Progenitor cell of endocrine pancreas (in vitro differentiated cells): ENCODE data around the gene CMTR1. TPM values are rescaled to one million over a fixed set of nuclear protein-coding genes. Genes with fewer than 3 reads are reported as not detected.

Experiments
- DNase-seq: peaks from one replicate; pipeline ENCODE4 v3.0.0; 2021; ENCODE audit warnings: low spot score; ENCODE audit not compliant: unreplicated experiment
- H3K27ac Mint-ChIP-seq: 2 replicates; pipeline ENCODE4 v1.8.0; 2021; ENCODE audit warnings: mild to moderate bottlenecking, moderate library complexity, mixed read lengths
- H3K27me3 Mint-ChIP-seq: 2 replicates; pipeline ENCODE4 v1.8.0; 2021; ENCODE audit warnings: mixed read lengths
- H3K36me3 Mint-ChIP-seq: 2 replicates; pipeline ENCODE4 v1.8.0; 2022; ENCODE audit warnings: mixed read lengths; ENCODE audit not compliant: insufficient read depth
- H3K4me1 Mint-ChIP-seq: 2 replicates; pipeline ENCODE4 v1.8.0; 2021; ENCODE audit warnings: low read depth, mixed read lengths
- H3K4me3 Mint-ChIP-seq: 2 replicates; pipeline ENCODE4 v1.8.0; 2021; ENCODE audit warnings: low read depth, mild to moderate bottlenecking, moderate library complexity, mixed read lengths
- H3K9me3 Mint-ChIP-seq: 2 replicates; pipeline ENCODE4 v1.8.0; 2021; ENCODE audit warnings: low read depth, mixed read lengths
- CTCF ChIP-seq: fragments of 200-600 bp; sonication (generic); IDR thresholded peaks from one replicate; pipeline ENCODE4 v1.5.0; 2021; ENCODE audit warnings: antibody characterized with exemption, mild to moderate bottlenecking; ENCODE audit not compliant: unreplicated experiment
- total RNA-seq: library from RNA; stranded (reverse); gene quantifications from 2 replicates; pipeline ENCODE4 v1.2.1, GENCODE V29; 2021

CMTR1 gene
- total RNA-seq, 1 donor from 2014 or later: 48.0 TPM

GRCh38 chr6:37492991-37493660, 60.1 kb downstream of the CMTR1 start:
- Mint-ChIP-seq H3K27ac (no peak overlapping the region), H3K9me3 (no peaks in the 10 kb centered on the region)

GRCh38 chr6:37493661-37493995, 60.6 kb downstream of the CMTR1 start:
- H3K4me1 Mint-ChIP-seq: no peaks in the 10 kb centered on the region
- no peaks in the 10 kb centered on the region for H3K9me3 Mint-ChIP-seq
- no peaks in the 10 kb centered on the region for H3K36me3 Mint-ChIP-seq
- TF ChIP-seq CTCF: no peak
- peak overlapping the region; percentile 52 for H3K27ac Mint-ChIP-seq
- no peaks in the 10 kb centered on the region for H3K27me3 Mint-ChIP-seq
- DNase-seq: no peak
- no peak overlapping the region for H3K4me3 Mint-ChIP-seq

More at GRCh38 chr6:37492991-37493660, 60.1 kb downstream of the CMTR1 start:
- no peak for TF ChIP-seq CTCF
- no peak for DNase-seq
- no peaks in the 10 kb centered on the region for H3K4me1 Mint-ChIP-seq
- H3K36me3 Mint-ChIP-seq: no peaks in the 10 kb centered on the region
- no peaks in the 10 kb centered on the region for H3K27me3 Mint-ChIP-seq
- H3K4me3 Mint-ChIP-seq: no peak overlapping the region

- Mint-ChIP-seq H3K36me3 (no peaks in the 10 kb centered on the region), H3K27me3 (no peaks in the 10 kb centered on the region), H3K27ac (peak overlapping the region; percentile 3), H3K4me3 (no peak overlapping the region), H3K9me3 (no peaks in the 10 kb centered on the region), H3K4me1 (peaks cover 11% of the 10 kb centered on the region)
- no peak for TF ChIP-seq CTCF
- no peak for DNase-seq
Observed at GRCh38 chr6:37495244-37495934, 62.4 kb downstream of the CMTR1 start.

GRCh38 chr6:37496951-37497885, 64.2 kb downstream of the CMTR1 start:
- DNase-seq: no peak
- Mint-ChIP-seq H3K27ac (no peak overlapping the region), H3K27me3 (no peaks in the 10 kb centered on the region), H3K36me3 (no peaks in the 10 kb centered on the region), H3K4me3 (peak overlapping the region; percentile 38), H3K4me1 (peaks cover 11% of the 10 kb centered on the region), H3K9me3 (no peaks in the 10 kb centered on the region)
- TF ChIP-seq CTCF: no peak
